ENCODE results near the gene DOCK3.
"Not testable (repeated sequence)": the region's sequence is repeated elsewhere in the genome, so short reads cannot be mapped to it uniquely, and the experiment has no call there.

Gene DOCK3

GRCh38 chr3:50651445-50651844 is 23.3 kb upstream of the DOCK3 start:
- no peak for DNase-seq

DNA sequence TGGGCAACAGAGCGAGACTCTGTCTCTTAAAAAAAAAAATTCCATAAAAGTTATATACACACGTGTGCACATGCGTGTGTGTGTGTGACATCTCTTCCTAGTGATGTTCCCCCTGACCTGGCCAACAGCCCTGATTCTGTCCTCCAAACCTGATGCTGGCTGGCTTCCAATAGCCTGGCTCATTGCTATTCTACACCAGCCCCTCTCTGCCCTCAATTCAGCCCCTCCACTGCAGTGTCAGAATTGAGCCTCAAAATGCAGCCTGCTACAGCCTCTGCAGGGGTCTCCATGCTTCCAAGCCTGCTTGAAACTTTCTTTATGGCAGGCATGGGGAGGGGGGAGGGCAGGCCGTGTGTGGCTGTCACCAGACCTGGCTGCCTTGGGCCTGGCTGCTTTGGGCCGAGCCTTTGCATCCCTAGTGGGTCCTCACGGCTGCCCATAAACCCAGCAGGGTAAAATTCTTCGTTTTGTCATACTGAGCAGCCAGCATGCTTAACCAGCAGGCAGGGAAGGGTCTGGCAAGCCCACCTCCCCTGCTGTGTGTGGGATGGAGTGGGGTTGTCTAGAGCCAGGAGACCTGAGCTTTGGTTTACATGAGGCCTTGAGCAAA is 22.7 kb upstream of the DOCK3 start:
- no peak for DNase-seq

DNA sequence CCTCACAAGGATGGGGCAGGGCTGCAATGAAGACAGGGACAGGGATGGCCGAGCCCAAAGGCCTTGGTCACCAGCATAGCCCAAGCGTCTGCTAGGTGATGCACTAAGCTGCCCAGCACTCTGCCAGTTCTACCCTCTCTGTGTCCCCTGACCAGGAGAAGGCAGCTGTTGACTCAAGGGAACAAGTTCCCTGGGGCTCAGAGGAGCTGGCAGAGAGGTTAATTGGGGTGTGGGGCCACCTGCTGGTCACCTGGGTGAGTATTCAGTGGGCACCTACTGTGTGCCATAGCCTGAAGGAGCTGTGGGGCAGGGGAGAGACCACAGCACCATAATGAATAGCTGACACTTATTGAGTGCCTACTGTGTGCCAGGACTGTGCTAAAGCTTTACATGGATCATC is 22.0 kb upstream of the DOCK3 start:
- peak; percentile 68 for DNase-seq

DNA sequence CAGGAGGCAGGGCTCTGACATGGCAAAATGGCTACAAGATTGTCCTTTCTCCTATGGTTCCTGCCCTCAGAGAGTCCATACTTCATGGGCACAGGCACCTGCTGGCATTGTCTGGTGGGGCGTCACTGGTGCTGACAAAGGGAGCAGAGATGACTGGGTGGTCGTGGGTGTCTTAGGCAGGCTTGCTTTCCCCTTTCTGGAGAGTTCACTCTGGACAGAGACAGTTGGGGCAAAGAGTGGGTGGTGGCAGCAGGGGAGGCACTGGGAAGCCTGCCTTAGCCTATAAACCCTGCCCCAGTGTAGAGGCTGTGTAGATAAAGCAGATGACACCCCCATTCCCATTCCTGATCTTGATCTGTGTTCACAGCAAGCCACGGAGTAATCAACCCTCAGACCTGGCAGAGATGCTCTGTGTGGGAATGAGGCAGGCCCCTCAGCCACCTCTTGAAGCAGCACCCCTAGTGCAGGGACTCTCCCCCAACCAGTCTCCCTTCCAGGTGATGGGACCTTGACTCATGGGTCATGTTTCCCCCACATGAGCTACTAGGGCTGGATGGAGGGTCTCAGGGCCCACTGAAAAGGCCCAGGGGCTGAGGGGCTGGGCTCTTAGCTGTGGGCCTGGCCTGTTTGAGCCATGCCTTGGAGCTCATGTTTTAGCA is 20.7 kb upstream of the DOCK3 start:
- no peak for DNase-seq

- DNase-seq: no peak
Measured at GRCh38 chr3:50655009-50655830, 19.5 kb upstream of the DOCK3 start.

GRCh38 chr3:50656417-50657195 is 18.1 kb upstream of the DOCK3 start:
- no peak for DNase-seq

- DNase-seq: no peak
Measured at GRCh38 chr3:50657407-50657806, 17.3 kb upstream of the DOCK3 start.

GRCh38 chr3:50657816-50658215 is 16.9 kb upstream of the DOCK3 start:
- DNase-seq: no peak

DNA sequence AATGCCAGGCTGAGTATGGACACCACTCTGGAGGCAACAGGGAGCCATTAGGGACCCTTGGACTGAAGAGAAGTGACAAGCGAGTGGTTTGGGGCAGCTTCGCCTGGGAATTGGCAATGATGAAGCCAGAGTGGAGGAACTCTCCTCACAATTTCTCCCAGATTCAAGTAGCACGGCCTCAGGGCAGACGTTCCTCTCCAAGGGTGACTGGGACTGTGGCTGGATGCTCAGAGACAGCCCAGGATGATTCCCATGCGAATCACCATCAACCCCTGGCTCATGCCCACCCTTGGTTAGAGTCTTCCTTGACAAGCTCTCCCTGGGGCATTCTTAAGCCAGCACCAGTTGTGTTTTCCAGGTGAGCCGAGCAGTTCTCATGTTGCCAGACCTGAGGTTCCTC is 16.3 kb upstream of the DOCK3 start:
- no peak for DNase-seq

GRCh38 chr3:50658831-50659230 is 15.9 kb upstream of the DOCK3 start:
- DNase-seq: no peak

GRCh38 chr3:50660386-50660785 is 14.3 kb upstream of the DOCK3 start:
- DNase-seq: no peak

- DNase-seq: no peak
Measured at GRCh38 chr3:50661321-50661837, 13.3 kb upstream of the DOCK3 start.

GRCh38 chr3:50662408-50662807 is 12.3 kb upstream of the DOCK3 start:
- no peak for DNase-seq

GRCh38 chr3:50665081-50665840 is 9.5 kb upstream of the DOCK3 start:
- no peak for DNase-seq

GRCh38 chr3:50665841-50666115 is 8.9 kb upstream of the DOCK3 start:
- DNase-seq: not testable (repeated sequence)

- DNase-seq: no peak
Measured at GRCh38 chr3:50666837-50667236, 7.9 kb upstream of the DOCK3 start.

GRCh38 chr3:50671331-50671730 is 3.4 kb upstream of the DOCK3 start:
- DNase-seq: no peak

DNA sequence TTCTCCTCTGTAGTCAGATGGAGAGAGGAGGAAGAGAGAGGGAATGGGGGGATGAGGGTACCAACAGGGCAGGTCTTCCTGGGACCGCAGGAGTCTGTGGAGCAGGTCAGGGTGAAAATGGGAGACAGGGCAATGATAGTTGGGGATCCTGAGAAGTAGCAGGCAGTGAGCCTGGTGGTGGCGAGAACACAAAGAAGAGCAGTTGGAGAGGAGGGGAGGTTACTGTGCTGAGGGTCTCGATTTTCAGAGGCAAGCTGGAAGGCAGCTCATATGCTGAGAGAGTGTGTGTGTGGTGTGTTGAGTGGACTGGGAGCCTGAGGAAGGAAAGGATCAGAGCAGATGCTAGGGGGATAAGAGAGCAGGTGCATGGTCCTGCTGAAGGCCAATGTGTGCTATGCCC is 2.1 kb upstream of the DOCK3 start:
- DNase-seq: no peak

DNA sequence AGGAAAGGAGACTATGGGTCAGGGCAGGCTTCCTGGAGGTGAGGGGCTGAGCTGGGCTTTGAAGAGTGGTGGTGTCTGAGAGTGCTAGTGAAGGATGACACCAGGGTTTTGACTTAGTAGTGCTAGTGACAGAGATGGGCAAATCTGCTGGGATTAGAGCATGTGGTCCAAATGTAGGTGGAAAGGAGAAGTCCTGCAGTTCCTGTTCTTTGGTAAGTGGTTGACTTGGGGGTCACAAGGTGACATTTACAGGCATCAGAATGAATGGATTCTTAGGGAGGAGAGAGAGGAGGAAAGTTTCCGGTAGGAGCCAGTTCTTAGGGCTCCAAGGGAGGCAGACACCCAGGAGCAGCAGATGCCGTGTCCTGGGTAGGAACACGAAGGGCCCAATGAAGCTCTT is 796 bp upstream of the DOCK3 start:
- DNase-seq: no peak

DNA sequence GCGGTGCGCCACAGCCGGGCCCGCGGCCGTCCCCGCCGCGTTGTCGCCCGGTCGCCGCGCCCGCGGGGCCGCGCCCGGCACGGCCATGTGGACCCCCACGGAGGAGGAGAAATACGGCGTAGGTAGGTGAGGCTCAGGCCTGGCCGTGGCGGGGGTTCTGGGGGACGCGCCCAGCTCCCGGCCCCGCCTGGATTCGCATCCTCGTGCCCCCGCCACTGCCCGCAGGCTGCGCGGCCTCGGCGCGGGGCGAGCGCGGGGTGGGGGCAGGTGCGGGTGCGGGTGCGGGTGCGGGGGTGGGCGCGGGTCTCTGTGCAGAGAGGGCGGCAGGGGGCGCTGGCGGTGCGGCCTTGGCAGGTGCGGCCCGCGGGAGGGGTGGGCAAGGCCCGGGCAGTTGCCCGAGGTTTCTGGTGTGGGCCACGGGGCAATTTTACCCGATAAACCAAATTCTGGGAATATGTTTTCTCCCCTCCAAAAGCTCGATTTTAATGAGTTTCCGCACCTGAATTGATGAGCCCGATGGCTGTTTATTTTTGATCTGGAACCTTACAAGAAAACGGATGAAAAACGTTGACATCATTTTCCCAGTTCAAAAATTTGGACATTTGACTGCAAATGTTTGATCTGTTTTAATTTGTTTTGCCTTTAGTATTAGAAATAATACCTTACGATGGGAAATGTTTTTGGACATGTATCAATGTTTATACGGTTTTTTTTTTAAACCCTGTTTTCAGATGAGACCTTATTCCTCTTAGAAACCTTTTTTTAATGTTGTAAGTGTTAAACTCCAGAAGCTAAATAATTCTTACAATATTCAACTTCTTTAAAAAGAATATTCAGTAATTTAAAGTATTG is 678 bp downstream of the DOCK3 start:
- DNase-seq: no peak

- DNase-seq: no peak
Measured at GRCh38 chr3:50676031-50676705, 1.4 kb downstream of the DOCK3 start.

All from hematopoietic multipotent progenitor cell treated with erythropoietin and hydrocortisone succinate and interleukin-3 and kit ligand, for 8 days (in vitro differentiated cells).